GM12878 (cell line): ENCODE data around the gene HNRNPA2B1. TPM values are rescaled to one million over a fixed set of nuclear protein-coding genes. Genes with fewer than 3 reads are reported as not detected.

Experiments
- CBFB ChIP-seq: IDR thresholded peaks from 2 replicates; pipeline ENCODE4 v1.6.1; 2016; ENCODE audit warnings: antibody characterized with exemption, low read depth
- CBX3 ChIP-seq: fragments of 200-600 bp; sonication (generic); IDR thresholded peaks from 2 replicates; pipeline ENCODE4 v1.6.1; 2016; ENCODE audit warnings: low read depth, borderline replicate concordance
- CHD1 ChIP-seq: IDR thresholded peaks from 2 replicates; pipeline ENCODE4 v1.6.1; 2012; ENCODE audit warnings: low read depth, low read length, improper control_type of control experiment
- ELK1 ChIP-seq: IDR thresholded peaks from 2 replicates; pipeline ENCODE4 v1.6.1; 2012; ENCODE audit warnings: low read depth, low read length, improper control_type of control experiment
- EP300 ChIP-seq, 2 experiments: fragments of 150-350 bp in 1 of 2; IDR thresholded peaks; 2 replicates each; pipeline ENCODE4 v1.6.1; 2011 to 2012; ENCODE audit warnings: low read depth in 2 of 2, low read length in 2 of 2, borderline replicate concordance in 1 of 2, improper control_type of control experiment in 1 of 2, inconsistent platforms in 1 of 2; ENCODE audit not compliant: control insufficient read depth in 1 of 2
- HDAC6 ChIP-seq: fragments of 200-600 bp; sonication (generic); IDR thresholded peaks from one replicate; pipeline ENCODE4 v1.8.0; 2017; ENCODE audit warnings: antibody characterized with exemption; ENCODE audit not compliant: unreplicated experiment
- MTA3 ChIP-seq: IDR thresholded peaks from 2 replicates; pipeline ENCODE4 v1.6.1; 2012; ENCODE audit warnings: low read length, inconsistent platforms, borderline replicate concordance
- RELB ChIP-seq: fragments of 450-650 bp; IDR thresholded peaks from 2 replicates; pipeline ENCODE4 v1.6.1; 2017; ENCODE audit warnings: low read depth, mild to moderate bottlenecking, moderate library complexity
- SMAD5 ChIP-seq: IDR thresholded peaks from 2 replicates; pipeline ENCODE4 v1.6.1; 2016; ENCODE audit warnings: antibody characterized with exemption, low read depth
- STAT3 ChIP-seq: IDR thresholded peaks from 2 replicates; pipeline ENCODE4 v1.6.1; 2011; ENCODE audit warnings: low read depth, low read length, improper control_type of control experiment
- USF1 ChIP-seq: IDR thresholded peaks from 2 replicates; pipeline ENCODE4 v1.6.1; 2011; ENCODE audit warnings: borderline replicate concordance, low read depth, mild to moderate bottlenecking, moderate library complexity, mixed read lengths, low read length; ENCODE audit not compliant: insufficient read depth; ENCODE audit errors: extremely low read length
- USF2 ChIP-seq: IDR thresholded peaks from 2 replicates; pipeline ENCODE4 v1.6.1; 2011; ENCODE audit warnings: low read depth, low read length, improper control_type of control experiment, borderline replicate concordance
- YBX1 ChIP-seq: fragments of 450-650 bp; IDR thresholded peaks from 2 replicates; pipeline ENCODE4 v1.6.1; 2016; ENCODE audit warnings: antibody characterized with exemption
- ZBTB11 ChIP-seq: fragments of 450-650 bp; formaldehyde crosslinking; IDR thresholded peaks from 2 replicates; pipeline ENCODE4 v1.5.0; 2022; ENCODE audit warnings: mild to moderate bottlenecking, missing genetic modification characterization
- ZNF274 ChIP-seq: IDR thresholded peaks from one replicate; pipeline ENCODE4 v1.8.0; 2011; ENCODE audit not compliant: insufficient read length, insufficient read depth
- polyA plus RNA-seq, 11 experiments: library from polyadenylated mRNA; depleted of rRNA in 4 of 11; unstranded in 6 of 11; stranded (reverse) in 5 of 11; fragments of >200 nt; fragmentation: Nextera tagmentation in 4 of 11; fragmentation: Illumina TruSeq in 1 of 11; extraction: Ambion mirVana in 4 of 11; extraction: Trizol in 1 of 11; gene quantifications; 1 replicate in 1 of 11; 2 replicates in 10 of 11; pipeline versions ENCODE4 v1.2.1 to v1.2.3, GENCODE V29; 2011 to 2016; ENCODE audit warnings: inconsistent platforms in 2 of 11, missing spikeins in 2 of 11, low read depth in 1 of 11
- total RNA-seq, 4 experiments: library from RNA; depleted of rRNA in 3 of 4; stranded (reverse); fragments of >200 nt in 3 of 4; fragmentation: Illumina TruSeq in 1 of 4; extraction: Trizol in 1 of 4; gene quantifications; 2 replicates each; pipeline versions ENCODE4 v1.2.1 to v1.2.3, GENCODE V29; 2013 to 2021
- TF ChIP-seq, protein P1 (sequence below): IDR thresholded peaks from 2 replicates; pipeline ENCODE4 v1.6.1; 2012; ENCODE audit warnings: mild to moderate bottlenecking, low read depth, low read length

The HNRNPA2B1 gene
- total and polyA plus RNA-seq, 10 of the 15 experiments (the other 5 are each of a cell fraction or from before 2014, with no cell fraction given) = 295 to 1,396 (median 932) TPM

DNA sequence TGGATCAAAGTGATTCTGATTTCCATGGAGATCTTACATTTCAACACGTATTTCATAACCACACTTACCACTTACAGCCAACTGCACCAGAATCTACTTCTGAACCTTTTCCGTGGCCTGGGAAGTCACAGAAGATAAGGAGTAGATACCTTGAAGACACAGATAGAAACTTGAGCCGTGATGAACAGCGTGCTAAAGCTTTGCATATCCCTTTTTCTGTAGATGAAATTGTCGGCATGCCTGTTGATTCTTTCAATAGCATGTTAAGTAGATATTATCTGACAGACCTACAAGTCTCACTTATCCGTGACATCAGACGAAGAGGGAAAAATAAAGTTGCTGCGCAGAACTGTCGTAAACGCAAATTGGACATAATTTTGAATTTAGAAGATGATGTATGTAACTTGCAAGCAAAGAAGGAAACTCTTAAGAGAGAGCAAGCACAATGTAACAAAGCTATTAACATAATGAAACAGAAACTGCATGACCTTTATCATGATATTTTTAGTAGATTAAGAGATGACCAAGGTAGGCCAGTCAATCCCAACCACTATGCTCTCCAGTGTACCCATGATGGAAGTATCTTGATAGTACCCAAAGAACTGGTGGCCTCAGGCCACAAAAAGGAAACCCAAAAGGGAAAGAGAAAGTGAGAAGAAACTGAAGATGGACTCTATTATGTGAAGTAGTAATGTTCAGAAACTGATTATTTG, 15.3 kb downstream of the HNRNPA2B1 start (continued):
- TF ChIP-seq, protein P1, sequence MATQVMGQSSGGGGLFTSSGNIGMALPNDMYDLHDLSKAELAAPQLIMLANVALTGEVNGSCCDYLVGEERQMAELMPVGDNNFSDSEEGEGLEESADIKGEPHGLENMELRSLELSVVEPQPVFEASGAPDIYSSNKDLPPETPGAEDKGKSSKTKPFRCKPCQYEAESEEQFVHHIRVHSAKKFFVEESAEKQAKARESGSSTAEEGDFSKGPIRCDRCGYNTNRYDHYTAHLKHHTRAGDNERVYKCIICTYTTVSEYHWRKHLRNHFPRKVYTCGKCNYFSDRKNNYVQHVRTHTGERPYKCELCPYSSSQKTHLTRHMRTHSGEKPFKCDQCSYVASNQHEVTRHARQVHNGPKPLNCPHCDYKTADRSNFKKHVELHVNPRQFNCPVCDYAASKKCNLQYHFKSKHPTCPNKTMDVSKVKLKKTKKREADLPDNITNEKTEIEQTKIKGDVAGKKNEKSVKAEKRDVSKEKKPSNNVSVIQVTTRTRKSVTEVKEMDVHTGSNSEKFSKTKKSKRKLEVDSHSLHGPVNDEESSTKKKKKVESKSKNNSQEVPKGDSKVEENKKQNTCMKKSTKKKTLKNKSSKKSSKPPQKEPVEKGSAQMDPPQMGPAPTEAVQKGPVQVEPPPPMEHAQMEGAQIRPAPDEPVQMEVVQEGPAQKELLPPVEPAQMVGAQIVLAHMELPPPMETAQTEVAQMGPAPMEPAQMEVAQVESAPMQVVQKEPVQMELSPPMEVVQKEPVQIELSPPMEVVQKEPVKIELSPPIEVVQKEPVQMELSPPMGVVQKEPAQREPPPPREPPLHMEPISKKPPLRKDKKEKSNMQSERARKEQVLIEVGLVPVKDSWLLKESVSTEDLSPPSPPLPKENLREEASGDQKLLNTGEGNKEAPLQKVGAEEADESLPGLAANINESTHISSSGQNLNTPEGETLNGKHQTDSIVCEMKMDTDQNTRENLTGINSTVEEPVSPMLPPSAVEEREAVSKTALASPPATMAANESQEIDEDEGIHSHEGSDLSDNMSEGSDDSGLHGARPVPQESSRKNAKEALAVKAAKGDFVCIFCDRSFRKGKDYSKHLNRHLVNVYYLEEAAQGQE = no peak
- TF ChIP-seq HDAC6 (no peak), MTA3 (peak; percentile 65), CBX3 (no peak), ZBTB11 (no peak), CHD1 (no peak), STAT3 (no peak), USF1 (no peak), YBX1 (no peak), USF2 (no peak), EP300 (IDR thresholded peaks at IDR 0.05; ENCODE audit: borderline replicate concordance in 1 of 2, control insufficient read depth in 1 of 2, low read depth in 2 of 2, low read length in 2 of 2) (no peak), ZNF274 (no peak), ELK1 (no peak), RELB (no peak), CBFB (peak; percentile 34; the same call in 1 of the 2 replicates), SMAD5 (peak; percentile 33; the same call in 1 of the 2 replicates)
